Measurements from ENCODE around the gene HOXB4.
A peak's percentile ranks its signal among the peaks of the same experiment; 100 is the strongest.
"Not testable (repeated sequence)": the region's sequence is repeated elsewhere in the genome, so short reads cannot be mapped to it uniquely, and the experiment has no call there.

HOXB4 gene

GRCh38 chr17:48546924-48547807 is 31.0 kb downstream of the HOXB4 start:
- no peak for DNase-seq (ENCODE audit: low read depth)

GRCh38 chr17:48546137-48546923 is 31.8 kb downstream of the HOXB4 start:
- DNase-seq (ENCODE audit: low read depth) = no peak

- DNase-seq (ENCODE audit: low read depth) = no peak
Observed at GRCh38 chr17:48545539-48545938, 32.6 kb downstream of the HOXB4 start.

- DNase-seq (ENCODE audit: low read depth) = no peak
Observed at GRCh38 chr17:48545022-48545375, 33.2 kb downstream of the HOXB4 start, which contains the start of gene HOXB2. HOXB2 (minus strand) TSS chr17:48545109; CDS start chr17:48544911, 198 bp downstream.

- DNase-seq (ENCODE audit: low read depth) = peak; percentile 17
Observed at GRCh38 chr17:48544349-48545021, 33.7 kb downstream of the HOXB4 start.

- no peak for DNase-seq (ENCODE audit: low read depth)
Observed at GRCh38 chr17:48543854-48544348, 34.2 kb downstream of the HOXB4 start.

- peak; percentile 30 for DNase-seq (ENCODE audit: low read depth)
Observed at GRCh38 chr17:48543107-48543853, 34.9 kb downstream of the HOXB4 start.

GRCh38 chr17:48542698-48543106 is 35.4 kb downstream of the HOXB4 start:
- no peak for DNase-seq (ENCODE audit: low read depth)

GRCh38 chr17:48542114-48542656 is 36.0 kb downstream of the HOXB4 start:
- no peak for DNase-seq (ENCODE audit: low read depth)

- DNase-seq (ENCODE audit: low read depth) = no peak
Observed at GRCh38 chr17:48541577-48542113, 36.5 kb downstream of the HOXB4 start.

- DNase-seq (ENCODE audit: low read depth) = no peak
Observed at GRCh38 chr17:48541036-48541576, 37.0 kb downstream of the HOXB4 start.

GRCh38 chr17:48540213-48540612 is 37.9 kb downstream of the HOXB4 start:
- DNase-seq (ENCODE audit: low read depth) = no peak

- DNase-seq (ENCODE audit: low read depth) = no peak
Observed at GRCh38 chr17:48539177-48539576, 39.0 kb downstream of the HOXB4 start.

- DNase-seq (ENCODE audit: low read depth) = no peak
Observed at GRCh38 chr17:48537316-48537715, 40.8 kb downstream of the HOXB4 start.

- not testable (repeated sequence) for DNase-seq (ENCODE audit: low read depth)
Observed at GRCh38 chr17:48535793-48536559, 42.2 kb downstream of the HOXB4 start.

GRCh38 chr17:48532261-48532660 is 45.9 kb downstream of the HOXB4 start:
- DNase-seq (ENCODE audit: low read depth) = no peak

GRCh38 chr17:48530887-48531272 is 47.3 kb downstream of the HOXB4 start, which contains the start of gene HOXB1:
HOXB1 (minus strand) TSS chr17:48531011; CDS start chr17:48530904, 107 bp downstream.
- no peak for DNase-seq (ENCODE audit: low read depth)

- DNase-seq (ENCODE audit: low read depth) = no peak
Observed at GRCh38 chr17:48530208-48530886, 47.8 kb downstream of the HOXB4 start.

- DNase-seq (ENCODE audit: low read depth) = no peak
Observed at GRCh38 chr17:48529683-48530009, 48.5 kb downstream of the HOXB4 start.

Data from activated T-helper 1 cell treated with Interleukin-2 at 50 U/mL for 16 hours (primary cell).